HG02798 (cell line): ENCODE data around the gene POLR1A.

ENCODE experiments used
- ATAC-seq: cut with Tn5 transposase; IDR thresholded peaks from one replicate; pipeline ENCODE4 v1.9.1; 2021; ENCODE audit warnings: mild to moderate bottlenecking; ENCODE audit not compliant: unreplicated experiment, poor library complexity

Gene POLR1A

DNA sequence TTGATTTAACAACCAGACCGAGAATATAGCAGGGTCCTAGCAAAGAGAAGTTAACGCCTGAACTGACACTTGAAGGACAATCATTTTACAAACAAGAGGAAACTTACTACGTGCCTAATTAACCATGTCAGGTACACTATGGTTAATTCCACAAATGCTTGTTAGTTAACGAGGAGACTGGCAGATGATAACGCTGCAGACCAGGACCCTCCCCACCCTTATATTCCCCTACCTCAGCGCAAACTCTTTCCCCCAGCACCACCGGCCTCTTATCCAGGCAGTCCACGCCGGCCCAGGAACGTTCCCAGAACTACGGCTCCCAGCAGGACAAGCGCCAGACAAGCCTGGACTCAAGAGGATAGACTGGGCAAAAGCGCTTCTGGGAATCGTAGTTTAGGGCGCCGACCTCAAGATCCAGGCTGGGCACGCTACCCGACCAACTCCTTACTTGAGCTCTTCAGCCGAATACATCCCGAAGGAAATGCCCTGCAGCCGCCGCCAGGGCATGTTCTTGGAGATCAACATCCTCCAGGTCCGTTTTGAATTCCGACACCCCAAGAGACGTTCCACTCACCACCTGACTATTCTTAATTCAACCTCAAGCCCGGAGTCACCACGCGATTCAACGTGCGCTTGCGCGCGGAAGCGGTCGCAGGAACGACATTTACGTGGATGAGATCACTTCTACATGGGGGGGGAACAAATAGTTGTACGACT, at the start of gene POLR1A:
TSS of gene POLR1A (minus strand) at position 635 of the 717 bp plus-strand sequence. CDS start at position 525, 110 bp downstream.
- peak; percentile 74 for ATAC-seq

DNA sequence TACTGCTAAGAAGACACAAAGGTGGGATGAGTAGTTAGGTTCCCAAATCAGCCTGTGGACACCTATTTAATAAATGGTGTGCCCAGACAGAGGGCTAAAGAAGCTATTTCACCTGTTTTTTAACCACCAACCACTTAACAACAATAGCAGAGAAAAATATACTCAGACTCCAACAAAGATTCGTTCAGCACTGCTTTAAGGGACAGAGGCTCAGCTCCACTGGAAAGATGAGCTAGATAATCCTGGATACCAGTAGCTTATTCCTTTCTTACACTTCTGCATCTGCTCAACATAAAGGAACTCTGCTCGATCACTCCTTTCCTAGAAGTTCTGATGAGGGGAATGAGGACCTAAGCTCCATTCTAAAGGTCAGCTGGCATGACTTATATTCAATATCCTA, 44.8 kb upstream of the POLR1A start:
- no peak for ATAC-seq

DNA sequence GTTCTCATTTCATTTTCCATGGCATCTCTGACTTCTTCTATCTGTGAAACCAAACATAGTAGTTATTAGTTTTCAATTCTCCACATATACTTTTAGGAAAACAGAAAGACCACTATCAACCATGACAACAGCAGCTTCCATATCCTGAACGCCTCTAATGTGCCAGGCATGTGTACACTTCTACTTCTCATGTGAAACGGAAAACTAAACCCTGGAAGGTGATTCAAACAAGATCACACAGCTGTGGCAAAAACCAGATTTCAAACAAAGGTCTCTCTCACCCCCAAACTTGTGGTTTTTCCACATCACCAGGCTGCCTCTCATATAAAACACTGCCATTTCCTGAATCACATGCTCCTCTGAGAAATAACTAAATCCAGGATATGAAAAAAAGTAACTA, 42.1 kb upstream of the POLR1A start:
- no peak for ATAC-seq

DNA sequence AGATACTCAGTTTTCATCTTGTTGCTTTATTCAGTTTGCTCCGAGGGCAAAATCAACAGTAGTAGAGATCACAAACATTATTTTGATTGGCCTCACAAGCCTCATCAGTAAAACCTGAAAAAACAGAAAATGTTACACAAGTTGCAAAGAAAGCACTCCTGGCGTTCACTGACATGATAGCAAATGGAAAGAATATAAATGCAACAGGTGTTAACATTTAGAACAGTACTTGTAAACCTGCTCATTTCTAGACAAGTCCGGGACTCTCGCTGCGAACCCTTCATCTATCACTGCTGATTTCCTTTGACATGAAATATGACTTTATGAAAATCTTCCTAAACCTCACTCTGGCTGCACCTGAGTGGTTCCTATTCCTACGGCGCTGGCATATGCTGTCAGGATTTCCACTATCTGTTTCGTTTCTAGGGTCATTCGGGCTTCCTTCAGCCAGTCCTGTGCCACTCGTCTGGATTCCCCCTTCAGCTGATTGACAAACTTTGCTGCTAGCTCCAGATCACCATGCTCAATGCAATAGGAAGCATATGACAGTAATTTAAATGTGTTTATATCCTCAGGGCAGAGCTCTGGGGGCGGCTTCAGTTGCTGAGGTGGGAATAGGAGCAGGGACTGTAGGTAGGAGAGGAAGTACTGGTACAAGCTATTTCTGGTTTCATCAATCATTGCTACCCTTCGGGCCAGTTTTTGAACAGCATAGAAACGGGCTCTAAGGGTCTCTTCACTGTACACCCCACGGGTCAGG, 38.4 kb upstream of the POLR1A start:
- ATAC-seq = no peak

DNA sequence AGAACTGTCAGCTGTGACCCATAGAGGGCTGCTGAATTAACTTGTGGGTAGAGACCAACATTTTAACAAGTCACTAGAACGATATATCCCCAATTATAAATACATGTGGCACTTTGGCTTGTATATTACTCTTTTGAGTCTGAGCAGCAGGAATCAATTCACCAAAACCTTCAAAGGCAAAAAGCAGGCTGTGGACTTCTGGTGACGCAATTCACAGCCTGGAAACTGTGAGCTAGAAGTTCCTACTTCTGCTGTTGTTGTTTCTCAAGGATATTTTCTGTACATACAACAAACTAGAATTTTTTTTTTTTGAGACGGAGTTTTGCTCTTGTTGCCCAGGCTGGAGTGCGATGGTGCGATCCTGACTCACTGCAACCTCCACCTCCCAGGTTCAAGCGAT, 37.6 kb upstream of the POLR1A start:
- no peak for ATAC-seq

DNA sequence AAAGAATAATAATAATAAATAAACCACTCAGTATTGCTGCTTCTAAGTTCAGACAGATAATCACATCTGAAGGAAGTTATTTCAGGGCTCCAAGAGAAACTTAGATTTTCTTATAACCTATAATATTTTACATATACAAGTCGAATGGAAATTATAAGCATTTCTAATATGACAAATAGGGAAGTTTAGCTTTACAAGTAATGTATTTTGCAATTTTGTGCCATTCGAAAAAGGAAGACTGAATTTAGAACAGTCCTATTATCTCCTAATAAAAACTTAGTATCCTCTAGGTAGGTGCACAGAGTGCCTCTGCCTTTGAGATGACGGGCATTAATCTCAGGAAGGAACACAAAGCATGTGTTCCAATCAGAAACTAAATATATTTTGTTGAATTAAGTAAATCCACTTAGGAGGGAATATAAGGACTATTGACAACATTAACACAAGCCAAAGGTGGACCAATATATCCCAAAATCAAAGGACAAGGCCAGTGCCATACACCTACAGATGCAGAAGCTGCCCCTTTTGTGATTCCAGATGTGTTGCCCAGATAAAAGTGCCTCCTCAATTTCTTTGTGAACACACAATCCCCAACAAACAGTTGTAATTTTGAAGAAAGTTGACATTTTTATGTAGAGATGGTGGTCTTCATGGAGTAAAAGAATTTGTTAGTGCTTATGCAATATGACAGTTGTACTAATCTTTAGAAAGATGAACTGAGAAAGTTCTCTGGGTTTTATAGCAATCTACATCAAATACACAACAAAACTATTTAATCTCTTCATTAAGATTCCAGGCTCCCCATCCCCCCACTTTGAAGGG, 37.0 kb upstream of the POLR1A start:
- no peak for ATAC-seq

DNA sequence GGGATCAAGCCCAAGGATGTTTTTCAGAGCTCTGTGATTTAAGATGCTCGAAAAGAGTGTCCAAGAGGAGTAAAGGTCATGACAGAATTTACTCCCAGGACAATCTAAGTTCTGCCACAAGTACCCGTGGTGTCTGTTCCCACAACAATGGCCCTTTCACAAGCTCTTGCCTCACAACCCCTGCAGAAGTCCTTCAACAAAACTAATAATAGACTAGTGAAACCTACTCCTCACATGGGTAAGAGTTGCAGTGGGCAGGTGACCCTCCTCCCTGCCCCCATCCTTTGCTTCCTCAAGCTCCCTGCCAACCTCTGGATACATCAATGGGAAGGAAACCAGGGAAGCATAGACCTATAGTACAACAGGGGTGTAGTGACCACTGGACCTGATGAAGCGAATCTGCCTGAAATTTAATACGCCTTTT, 35.3 kb upstream of the POLR1A start:
- ATAC-seq = no peak

DNA sequence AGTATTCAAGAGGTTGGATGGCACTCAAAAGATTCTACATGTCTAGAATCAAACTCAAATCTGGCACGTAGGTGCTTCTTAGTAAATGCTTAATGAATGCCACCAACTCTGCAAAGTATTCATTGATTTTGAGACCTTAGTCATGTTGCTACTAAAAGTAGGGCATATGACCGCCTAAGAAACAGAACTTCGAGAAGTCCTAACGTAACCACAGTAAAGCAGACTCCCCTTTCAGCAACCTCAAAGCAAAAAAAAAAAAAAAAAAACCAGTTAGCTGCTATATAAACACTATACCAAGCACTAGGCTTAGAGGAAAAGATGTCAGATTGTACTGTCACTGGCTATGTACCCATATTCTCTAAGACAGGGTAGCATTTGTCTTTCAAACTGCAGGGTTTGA, 34.3 kb upstream of the POLR1A start:
- no peak for ATAC-seq

DNA sequence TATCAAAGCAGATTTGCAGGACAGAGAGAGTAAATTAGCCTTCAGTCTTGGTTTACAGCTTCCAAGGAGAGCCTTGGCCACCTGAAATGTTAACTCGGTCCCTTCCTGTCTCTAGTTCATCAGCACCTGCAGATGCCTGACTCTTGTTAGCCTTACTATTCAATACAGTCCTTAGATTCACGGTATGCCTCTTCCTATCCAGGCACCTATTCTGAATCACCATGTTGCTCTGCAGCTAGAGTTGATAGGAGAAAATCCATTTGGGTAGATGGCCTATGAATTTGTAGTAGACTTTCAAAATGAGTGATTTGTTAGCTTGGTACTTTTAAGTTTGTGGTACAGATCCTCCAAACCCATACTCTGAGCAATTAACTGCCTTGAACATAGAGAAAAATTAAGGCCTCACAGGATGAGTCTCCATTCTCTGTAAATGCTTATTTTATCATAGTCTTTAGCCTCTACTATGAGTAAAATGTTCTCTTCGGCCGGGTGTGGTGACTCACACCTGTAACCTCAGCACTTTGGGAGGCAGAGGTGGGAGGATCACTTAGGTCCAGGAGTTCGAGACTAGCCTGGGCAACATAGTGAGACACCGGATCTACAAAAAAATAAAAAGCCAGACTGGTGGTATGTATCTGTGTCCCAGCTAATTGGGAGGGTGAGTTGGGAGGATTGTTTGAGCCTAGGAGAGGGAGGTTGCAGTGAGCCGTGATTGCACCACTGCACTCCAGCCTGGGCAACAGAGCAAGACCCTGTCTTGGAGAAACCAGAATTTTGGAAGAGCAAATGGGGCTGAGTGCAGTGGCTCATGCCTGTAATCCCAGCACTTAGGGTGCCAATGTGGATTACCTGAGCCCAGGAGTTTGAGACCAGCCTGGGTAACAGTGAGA, 33.3 kb upstream of the POLR1A start:
- ATAC-seq = no peak

DNA sequence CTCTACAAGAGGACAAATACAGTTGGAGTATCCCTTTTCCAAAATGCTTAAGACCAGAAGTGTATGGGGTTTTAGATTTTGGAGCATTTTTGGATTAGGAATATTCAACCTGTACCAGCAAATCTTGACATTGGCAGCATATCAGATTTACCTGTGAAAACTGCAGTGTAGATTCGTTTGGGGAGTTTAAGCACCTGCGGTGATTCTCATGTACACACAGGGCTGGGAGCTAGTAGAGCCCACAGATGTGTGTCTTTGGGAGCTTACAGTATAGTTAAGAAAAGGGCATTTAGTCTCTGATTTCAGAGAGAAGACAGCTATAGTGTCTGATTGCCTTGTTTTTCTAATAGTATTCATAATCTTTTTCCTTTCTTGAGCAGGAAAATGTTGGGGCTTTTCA, 30.5 kb upstream of the POLR1A start:
- ATAC-seq = no peak

DNA sequence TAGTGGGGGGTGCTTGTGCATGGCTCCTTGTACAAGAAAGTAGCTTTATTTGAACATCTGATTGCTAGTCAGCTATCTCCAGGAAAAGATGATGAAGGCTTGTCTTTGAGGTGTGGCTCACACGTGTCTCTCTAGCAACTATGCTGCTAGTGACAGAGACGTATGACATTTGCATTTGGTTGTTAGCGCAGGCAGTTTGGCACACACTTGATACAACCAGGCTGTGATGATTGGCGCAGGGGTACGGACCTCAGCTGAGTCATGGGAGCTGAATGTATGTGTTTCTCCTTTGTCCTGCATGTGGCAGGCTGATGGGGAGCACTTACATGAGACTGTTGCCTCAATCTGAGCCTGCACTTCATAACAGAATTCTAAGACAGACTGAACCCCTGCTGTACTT, 30.0 kb upstream of the POLR1A start:
- no peak for ATAC-seq

DNA sequence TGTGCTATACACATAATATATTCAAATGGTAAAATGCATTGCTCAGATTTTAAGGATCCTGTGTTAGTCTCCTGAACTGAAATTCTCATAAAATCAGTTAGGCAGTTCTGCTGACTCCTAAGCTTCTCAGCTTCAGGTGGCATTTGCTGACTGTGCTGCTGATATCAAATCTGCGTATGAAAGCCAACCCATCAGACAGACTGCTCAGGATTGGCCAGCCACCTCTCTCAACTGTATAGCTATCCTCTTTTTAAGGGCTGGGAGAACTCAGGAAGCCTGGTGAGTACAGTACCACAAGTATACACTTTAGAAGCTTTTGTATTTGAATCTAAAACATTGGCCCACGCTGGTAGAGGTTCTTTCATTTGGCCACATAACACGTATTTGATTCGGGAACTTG, 29.0 kb upstream of the POLR1A start:
- no peak for ATAC-seq

DNA sequence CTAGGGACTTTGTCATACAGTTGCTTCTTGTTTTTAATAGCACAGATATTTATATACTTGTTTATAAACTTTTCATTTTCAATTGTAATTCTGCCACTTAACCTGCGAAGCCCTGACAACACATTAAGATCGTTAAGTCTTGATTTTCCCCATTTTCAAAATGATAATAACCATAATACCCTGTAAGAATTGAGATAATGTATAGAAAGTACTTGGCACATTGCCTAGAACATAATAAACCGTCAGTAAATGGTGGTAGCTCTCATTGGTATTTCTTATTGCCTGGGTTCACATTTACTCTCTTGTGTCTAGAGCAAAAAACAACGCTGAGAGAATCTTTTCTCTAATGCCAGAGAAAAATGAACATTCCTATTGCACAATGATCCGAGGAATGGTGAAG, 19.0 kb upstream of the POLR1A start:
- no peak for ATAC-seq

DNA sequence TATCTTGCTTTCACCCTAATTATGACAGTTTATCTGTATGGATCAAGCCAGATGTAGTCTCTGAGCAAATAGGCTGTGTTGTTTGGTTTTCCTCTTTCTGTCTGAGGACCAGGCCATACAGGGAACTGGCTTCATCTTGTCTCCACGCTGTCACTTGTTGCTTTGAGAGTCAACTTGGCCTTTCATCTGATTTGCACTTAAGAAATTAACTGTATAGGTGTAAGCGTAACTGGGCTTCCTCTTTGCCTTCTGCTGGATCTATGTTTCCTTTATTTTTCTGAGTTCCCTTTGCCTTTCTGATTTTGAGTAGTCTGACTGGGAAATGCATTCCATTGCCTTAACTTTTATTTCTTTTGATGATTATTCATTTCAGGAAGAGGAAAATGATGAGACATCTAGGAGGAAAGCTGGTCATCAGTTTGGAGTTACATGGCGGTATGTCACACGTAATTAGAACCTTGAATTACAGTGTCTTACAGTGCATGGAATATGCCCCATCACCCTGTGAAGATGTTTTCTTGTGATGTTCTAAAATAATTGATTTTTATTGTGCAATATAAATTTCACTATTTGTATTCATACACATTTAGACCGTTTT, 17.7 kb upstream of the POLR1A start:
- no peak for ATAC-seq

DNA sequence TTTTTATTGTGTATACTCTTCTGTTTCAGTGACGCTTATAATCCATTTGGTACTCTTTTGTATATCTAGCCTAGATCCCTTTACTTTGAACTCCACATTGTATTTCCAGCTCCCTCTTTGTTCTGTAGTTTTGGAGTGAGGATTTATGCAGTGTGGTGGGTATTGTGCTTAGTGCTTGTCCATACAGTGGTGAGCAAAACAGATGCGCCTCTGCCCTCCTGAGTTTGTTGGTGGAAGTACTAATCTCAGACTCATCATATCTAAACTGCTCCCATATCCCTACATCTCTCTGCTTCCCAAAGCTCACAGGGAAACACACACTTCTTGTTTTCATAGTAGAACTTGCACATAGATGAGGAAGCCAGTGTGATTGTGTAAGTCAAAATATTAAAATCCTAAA, 12.4 kb upstream of the POLR1A start:
- no peak for ATAC-seq

DNA sequence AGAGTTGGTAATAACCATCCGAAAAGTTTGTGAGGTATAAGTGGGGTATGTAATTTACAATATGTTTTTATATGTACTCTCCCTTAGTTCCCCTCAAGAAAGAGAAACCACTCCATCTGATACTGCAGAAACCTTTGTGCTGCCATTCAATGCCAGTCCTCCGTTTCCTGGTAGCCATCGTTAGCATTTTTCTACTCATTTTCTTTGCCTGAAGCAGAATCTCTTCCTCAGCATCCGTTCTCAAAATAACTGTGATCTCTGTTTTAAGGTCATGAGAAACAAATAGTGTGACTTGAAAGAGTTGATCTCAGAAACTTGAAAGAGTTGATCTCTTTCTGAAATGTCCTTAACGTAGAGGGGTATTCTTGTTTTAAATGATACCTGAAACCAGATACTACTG, 1.3 kb upstream of the POLR1A start:
- ATAC-seq = no peak

DNA sequence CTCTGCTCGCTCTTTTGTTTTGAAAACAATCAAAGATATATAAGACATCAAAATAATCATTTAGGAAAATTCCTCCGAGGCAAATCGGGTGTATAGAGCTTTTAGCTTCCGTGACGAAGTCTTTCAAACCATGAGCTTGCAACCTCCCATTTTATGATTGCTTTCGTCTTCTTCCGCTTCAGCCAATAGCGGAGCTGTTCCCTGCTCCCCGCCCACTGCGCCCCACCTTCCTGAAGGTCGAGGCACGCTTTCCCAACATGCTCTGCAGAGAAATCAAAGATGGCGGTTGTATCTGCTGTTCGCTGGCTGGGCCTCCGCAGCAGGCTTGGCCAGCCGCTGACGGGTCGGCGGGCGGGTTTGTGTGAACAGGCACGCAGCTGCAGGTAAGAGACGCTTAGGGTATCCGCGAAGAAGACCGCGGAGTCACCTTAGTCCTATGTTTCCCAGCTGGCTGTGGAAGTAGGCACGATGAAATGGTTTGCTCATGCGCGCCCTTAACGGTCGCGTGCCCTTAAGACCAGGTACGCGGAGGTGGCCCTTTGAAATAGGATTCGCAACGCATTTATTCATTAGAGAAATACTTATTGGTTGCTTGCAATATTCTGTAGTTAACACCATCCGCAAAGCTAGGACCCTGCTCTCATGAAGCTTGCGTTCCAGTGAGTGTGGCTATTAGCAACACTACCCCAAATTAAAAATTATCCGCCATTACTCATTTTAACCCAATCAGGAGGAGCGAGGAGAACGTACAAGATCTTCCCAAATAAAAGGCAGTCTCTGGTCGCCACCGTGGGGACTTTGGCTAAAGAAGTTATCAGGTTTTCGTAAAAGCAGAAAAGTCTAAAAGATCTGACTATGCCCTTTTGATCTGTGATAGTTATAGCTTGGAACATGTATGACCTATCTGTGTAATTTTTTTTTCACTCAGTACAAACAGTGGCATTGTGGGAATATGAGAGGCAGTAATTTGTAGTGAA, 571 bp upstream of the POLR1A start, which contains the start of gene PTCD3:
TSS of gene PTCD3 (plus strand) at position 267 of the 977 bp plus-strand sequence. CDS start at position 280, 13 bp downstream.
- peak; percentile 95 for ATAC-seq

DNA sequence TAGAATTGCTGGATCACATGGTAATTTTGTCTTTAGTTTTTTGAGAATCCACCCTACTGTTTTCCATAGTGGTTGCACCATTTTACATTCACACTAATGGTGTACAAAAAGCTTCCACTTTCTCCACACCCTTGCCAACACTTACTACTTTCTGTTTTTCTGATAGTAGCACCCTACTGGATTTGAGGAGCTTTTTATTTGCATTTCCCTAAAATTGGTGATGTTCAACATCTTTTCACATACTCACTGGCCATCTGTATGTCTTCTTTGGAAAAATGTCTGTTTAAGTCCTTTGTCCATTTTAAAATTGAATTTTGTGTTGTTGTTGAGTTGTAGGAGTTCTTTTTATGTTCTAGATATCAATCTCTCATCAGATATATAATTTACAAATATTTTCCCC, 3.5 kb downstream of the POLR1A start:
- ATAC-seq = no peak
